Activated CD4-positive, alpha-beta T cell treated with anti-CD3 and anti-CD28 coated beads, Interleukin-2, Interleukin-6, amounts not matched to agents 100 ng/mL and 50 ng/mL, durations not matched to agents 16 hours and 8 hours (primary cell): Measurements from ENCODE around the gene TTC23.
A peak's percentile ranks its signal among the peaks of the same experiment; 100 is the strongest.
"Not testable (repeated sequence)": the region's sequence is repeated elsewhere in the genome, so short reads cannot be mapped to it uniquely, and the experiment has no call there.

ENCODE experiments used
- DNase-seq: peaks from one replicate; pipeline ENCODE4 v3.0.0-alpha.2; 2020

TTC23 gene

DNA sequence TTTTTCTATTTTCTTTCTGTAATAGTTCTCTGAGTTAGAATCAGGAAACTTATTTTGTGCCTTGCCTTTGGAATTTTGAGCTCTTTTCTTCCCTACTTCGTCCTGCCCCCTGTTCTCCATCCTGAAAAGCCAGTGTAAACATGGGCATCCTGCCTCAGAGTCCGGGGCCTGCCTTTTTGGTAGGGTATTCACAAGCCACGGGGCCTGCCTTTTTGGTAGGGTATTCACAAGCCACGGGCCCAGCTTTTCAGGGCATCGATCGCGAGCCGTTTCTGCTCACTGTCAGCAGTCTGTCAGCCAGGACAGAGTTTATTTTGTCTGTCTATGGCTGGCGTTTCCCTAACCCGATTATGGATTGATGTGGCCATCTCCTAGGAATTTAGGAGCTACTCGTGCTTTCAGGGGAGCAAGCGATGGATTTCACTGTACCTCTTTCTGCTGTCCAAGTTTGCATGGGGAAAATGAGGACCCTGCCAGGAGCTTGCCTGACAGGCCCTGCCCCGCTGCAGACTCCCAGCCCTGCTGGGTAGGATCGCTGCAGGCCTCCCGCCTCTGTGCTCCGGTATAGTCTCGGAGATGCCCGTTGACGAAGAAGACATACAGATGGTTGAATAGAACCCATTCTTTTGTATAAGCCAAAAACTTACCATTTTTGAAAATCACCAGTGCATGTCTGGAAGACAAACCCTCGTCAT, 131.7 kb downstream of the TTC23 start:
- no peak for DNase-seq

DNA sequence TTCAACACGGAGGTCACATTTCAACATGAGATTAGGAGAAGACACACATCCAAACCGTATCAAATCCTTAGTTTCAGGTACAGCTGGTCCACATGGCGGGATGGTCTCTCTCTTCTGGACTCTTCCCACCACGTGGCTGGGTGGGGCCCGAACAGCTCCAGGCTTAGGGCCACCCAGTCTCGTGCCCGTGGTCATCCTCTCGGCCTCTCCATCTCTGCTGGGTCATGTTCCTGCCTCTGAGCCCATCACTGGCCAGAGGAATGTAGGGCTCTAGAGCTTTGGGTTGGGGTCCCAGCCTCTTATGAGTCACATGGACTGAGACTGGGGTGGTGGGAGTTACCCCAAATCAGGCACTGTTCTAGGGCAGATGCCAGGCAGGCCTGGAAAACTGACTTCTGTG, 132.3 kb downstream of the TTC23 start:
- no peak for DNase-seq

DNA sequence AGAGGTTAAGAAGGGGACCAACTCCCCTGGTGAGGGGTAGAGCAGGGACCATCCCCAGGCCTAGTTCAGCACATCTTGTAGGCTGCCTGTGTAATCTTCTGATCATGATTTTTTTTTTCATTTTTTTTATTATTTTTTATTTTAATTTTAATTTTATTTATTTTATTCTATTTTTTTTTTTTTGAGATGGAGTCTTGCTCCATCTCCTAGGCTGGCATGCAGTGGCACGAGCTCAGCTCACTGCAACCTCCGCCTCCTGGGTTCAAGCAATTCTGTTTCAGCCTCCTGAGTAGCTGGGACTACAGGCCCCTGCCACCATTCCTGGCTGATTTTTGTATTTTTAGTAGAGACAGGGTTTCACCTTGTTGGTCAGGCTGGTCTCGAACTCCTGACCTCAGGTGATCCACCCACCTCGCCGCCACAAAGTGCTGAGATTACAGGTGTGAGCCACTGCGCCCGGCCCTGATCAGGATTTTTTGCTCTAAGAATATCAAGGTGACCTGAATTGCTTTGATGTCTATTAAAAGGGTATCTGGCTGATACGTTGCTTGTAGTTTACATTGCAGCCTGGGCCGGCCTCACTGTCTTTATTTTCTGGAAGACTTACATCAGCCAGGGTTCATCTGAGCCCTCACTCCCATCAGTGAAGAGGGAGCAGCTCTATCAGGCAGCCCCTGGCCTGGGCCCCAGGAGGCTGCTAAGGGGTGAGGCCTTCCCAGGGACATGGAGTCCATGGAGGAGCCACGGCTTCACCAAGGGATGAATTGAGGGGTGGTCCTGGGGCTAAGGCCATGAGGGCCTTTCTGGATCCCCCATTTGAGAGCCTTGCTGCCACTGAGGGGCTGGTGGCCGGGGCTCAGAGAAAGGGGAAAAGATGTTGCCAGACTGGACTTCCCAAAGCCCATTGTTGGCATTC, 133.8 kb downstream of the TTC23 start:
- no peak for DNase-seq

DNA sequence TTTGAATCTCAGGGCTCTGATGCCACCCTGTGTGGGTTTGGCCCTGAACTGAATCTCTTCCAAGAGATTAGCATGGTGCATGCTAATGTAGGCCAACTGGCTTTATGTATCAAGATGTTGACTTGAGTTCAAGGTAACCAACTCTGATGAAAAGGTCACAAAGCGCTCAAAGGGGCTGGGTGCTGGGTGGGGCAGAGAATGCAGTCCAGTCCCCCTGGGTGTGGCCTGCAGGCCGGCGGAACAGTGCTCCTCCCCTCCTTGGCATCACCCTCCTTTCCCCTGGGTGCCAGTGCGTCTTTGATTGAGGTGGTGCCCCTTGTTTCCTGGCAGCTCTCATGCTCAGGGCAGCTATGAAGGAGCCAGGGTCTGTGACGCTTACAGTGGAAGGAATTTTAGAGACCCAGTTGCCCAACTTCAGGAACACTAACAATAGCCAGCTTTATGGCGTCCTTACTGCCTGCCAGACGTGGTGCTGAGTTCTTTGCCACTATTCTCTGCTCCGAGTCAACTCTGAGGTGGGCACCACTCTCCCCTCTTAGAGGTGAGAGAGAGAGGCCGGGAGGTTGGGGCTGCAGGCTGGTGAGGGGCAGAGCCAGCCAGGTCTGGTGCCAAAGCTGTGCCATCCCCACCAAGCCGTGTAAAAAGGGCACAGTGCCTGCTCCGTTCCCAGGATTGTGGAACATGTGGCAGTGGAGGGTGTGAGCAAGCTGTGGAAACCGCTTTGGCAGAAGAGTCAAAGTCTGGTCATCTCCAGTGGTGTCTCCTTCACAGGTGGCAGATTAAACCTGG, 134.7 kb downstream of the TTC23 start:
- DNase-seq = no peak

DNA sequence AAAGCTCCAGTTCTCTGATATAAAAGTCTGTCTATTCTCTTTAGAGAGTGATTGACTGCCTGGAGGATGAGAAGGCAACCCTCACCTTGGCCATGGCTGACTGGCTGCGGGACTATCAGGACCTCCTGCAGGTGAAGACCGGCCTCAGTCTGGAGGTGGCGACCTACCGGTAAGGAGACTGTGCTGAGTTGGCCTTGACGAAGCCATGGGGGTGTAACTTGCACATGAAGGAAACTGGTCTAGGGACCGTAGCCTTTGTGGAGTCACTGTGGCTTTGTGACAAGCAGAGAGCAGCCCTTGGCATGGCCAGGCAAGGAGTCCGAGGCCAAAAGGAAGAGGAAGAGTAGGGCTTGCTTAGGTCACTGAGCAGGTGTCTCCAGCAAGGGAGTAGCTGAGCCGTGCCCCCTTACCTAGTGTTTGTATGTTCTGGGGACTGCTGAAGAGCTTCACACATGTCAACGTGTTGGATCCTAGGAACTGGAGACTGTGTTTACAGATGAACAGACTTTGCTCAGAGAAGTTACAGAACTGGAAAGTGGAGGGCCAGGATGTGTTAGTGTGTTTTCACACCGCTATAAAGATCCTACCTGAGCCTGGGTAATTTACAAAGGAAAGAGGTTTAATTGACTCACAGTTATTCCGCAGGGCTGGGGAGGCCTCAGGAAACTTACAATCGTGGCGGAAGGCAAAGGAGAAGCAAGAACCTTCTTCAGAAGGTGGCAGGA, 135.7 kb downstream of the TTC23 start:
- DNase-seq = no peak

GRCh38 chr15:99111641-99112040, 137.7 kb downstream of the TTC23 start:
- DNase-seq = not testable (repeated sequence)

- DNase-seq = no peak
These were observed 138.6 kb downstream of the TTC23 start for GRCh38 chr15:99110581-99111320.

DNA sequence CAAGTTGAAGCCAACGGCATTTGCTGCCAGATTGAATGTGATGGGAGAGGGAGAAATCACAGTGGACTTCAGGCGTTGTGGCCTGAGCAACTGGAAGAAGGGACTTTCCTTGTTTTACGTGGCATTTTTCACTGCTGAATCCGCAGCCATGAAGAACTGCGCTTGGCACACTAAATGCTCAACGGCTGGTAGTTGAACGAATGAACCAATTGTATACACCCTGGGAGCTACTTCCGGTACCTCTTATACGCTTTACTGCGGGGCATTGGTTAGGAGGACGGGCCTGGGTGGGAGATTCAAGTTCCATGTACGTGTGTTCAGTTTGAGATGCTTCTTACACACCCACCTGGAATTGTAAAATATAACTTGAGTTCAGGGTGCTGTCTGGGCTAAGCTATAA, 139.3 kb downstream of the TTC23 start:
- no peak for DNase-seq

DNA sequence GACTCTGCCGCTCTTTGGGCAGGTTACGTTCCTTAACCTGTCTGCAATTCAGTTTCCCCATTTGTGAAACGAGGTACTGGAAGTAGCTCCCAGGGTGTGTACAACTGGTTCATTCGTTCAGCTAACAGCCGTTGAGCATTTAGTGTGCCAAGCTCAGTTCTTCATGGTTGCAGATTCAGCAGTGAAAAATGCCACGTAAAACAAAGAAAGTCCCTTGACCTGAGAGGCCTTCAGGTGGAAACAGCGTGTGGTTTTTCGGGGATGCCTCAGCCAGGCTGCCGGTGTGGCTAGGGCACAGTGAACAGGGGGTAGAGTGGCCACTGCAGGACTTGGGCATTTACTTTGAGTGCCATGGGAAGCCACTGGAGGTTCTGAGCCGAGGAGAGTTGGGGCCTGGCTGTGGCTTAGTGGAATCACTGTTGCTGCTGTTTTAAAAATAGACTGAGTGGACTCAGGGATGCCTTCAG, 139.8 kb downstream of the TTC23 start:
- no peak for DNase-seq

DNA sequence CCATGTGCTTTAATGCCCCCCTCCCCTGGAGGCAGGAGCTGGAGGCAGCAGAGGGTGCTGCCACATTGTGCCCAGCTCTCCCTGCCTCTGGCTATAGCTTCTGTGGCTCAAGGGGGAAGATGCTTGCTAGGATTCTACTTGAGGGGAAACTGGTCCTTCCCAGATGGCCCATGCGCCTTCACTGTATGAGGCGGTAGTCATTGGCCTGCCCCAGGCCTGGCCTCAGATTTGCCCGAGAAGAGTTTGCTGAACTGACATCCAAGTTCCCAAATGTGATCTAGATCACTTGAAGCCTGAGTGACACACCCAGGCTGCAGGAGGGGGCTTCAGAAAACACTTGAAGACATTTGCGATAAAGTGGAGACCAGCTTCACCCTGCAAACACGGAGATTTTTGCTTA, 140.4 kb downstream of the TTC23 start:
- DNase-seq = no peak

DNA sequence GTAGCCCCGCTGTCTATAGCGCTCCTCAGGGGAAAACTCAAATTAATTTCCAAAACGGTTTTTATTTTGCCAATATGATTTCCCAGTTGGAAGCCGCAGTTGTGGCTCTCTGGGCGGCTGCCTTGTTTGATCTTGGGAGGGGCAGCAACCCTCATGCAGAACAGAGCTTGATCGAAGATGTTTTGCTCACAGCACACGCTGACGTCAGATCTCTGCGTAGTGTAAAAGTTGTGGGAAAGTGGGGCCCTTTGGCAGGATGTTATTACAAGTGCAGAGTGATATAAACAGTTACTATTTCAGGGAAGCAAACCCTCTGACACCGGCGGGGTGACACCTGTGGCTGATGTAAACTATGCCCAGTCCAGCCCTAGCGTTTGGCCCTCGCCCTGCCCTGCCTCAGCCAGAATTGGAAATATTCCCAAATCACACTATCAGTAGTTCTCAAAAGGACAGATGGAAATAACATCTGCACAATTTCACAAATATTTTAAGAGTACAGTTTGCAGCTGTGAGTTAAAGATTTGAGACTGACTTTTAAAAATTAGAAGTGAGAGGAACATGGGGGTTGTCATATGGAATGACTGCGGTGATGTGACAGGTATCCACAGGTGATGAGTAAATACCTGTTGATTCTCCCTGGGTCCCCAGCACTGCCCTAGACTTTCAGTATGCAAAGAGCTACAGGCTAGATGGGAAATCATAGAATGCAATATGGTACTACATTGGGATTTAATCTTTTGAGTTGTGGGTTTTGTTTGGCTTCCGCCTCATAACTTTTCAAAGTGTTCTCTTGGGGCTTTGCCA, 142.8 kb downstream of the TTC23 start:
- DNase-seq = no peak

GRCh38 chr15:99105514-99106341, 143.7 kb downstream of the TTC23 start:
- peak; percentile 60 for DNase-seq

- DNase-seq = peak; percentile 69
These were observed 144.4 kb downstream of the TTC23 start, which contains the start of gene SYNM for GRCh38 chr15:99104788-99105513. Gene SYNM, plus strand, starts transcription at chr15:99105080. Its CDS starts 120 bp downstream, at chr15:99105200.

- no peak for DNase-seq
These were observed 146.1 kb downstream of the TTC23 start for GRCh38 chr15:99103279-99103678.

DNA sequence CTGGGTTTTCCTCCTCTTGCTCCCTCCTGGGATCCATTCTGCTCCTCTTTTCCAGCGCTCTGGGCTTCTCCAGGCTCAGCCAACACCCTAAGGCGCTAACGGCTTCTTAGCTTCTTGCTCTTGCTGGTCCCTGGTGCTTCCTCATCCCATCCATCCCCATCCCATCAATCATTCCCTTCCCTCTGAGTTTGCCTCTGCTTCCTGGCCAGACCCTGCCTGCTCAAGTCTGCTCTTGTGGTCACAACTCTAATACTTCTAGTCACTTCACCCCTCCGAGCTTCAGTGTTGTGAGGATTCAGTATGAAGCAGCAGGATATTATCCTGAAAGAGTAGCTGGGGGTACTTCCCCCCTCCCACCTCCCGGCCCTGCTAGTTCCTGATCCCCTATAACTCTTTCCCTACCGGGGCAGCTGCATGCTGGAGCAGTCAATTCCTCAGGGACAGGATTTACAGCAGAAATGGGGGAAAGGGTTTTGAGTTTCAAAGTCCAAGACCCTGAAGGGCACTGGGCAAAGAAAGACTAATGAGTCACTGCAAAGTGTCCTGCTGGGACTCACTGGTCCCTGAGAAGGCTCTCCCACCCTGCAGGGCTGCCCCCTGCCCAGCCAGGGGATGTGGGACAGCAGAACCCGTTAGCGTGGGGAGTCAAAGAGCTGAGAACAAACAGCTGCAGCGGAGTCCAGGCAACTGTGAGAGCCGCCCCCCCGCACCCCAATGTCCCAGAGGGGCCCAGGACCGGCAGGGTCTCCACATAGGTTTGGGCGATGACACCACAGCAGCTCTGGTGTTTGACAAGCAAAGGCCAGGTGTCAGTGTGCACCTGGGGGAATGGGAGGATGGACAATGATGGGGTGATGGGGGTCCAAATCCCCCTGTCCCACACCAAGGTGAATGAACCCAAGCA, 146.8 kb downstream of the TTC23 start:
- no peak for DNase-seq

GRCh38 chr15:99101501-99101900, 147.9 kb downstream of the TTC23 start:
- no peak for DNase-seq

GRCh38 chr15:99100245-99101173, 148.9 kb downstream of the TTC23 start:
- peak; percentile 60 for DNase-seq
